Dermis microvascular lymphatic vessel endothelial cell (primary cell): ENCODE results near the gene NCOA3. TPM values are rescaled to one million over a fixed set of nuclear protein-coding genes. Genes with fewer than 3 reads are reported as not detected.
A peak's percentile ranks its signal among the peaks of the same experiment; 100 is the strongest.

Experiments used
- DNase-seq, 2 donors: peaks; one replicate each; pipeline versions ENCODE4 v3.0.0 to v3.0.0-alpha.2; 2010; ENCODE audit warnings: low read depth in 2 of 2
- total RNA-seq: library from RNA; depleted of rRNA; stranded (reverse); fragments of >200 nt; gene quantifications from 2 replicates; pipeline ENCODE4 v1.2.1, GENCODE V29; 2014

The NCOA3 gene
- total RNA-seq, 1 donor from 2014 or later: 22.5 TPM

- DNase-seq: no peak
Measured at GRCh38 chr20:47629907-47630306, 128.2 kb downstream of the NCOA3 start.

GRCh38 chr20:47631078-47631477 lies 129.4 kb downstream of the NCOA3 start:
- DNase-seq: no peak

- no peak for DNase-seq
Measured at GRCh38 chr20:47635256-47635655, 133.6 kb downstream of the NCOA3 start.

GRCh38 chr20:47638851-47639250 lies 137.2 kb downstream of the NCOA3 start:
- peak; percentile 20 to 58 for DNase-seq

- no peak for DNase-seq
Measured at GRCh38 chr20:47642118-47642517, 140.4 kb downstream of the NCOA3 start.

- DNase-seq: no peak
Measured at GRCh38 chr20:47642624-47643023, 140.9 kb downstream of the NCOA3 start.

GRCh38 chr20:47645632-47646031 lies 143.9 kb downstream of the NCOA3 start:
- DNase-seq: no peak

GRCh38 chr20:47647994-47648393 lies 146.3 kb downstream of the NCOA3 start:
- DNase-seq: no peak

GRCh38 chr20:47648943-47649342 lies 147.3 kb downstream of the NCOA3 start:
- DNase-seq: no peak

- DNase-seq: no peak
Measured at GRCh38 chr20:47652301-47652700, 150.6 kb downstream of the NCOA3 start.

GRCh38 chr20:47652794-47653193 lies 151.1 kb downstream of the NCOA3 start:
- no peak for DNase-seq

- DNase-seq: no peak
Measured at GRCh38 chr20:47653869-47654268, 152.2 kb downstream of the NCOA3 start.

GRCh38 chr20:47654370-47654769 lies 152.7 kb downstream of the NCOA3 start:
- DNase-seq: no peak

- no peak for DNase-seq
Measured at GRCh38 chr20:47655635-47656034, 153.9 kb downstream of the NCOA3 start.

- no peak for DNase-seq
Measured at GRCh38 chr20:47656318-47656717, 154.6 kb downstream of the NCOA3 start.

- DNase-seq: no peak
Measured at GRCh38 chr20:47659904-47660601, 158.4 kb downstream of the NCOA3 start.

GRCh38 chr20:47660602-47660905 lies 158.9 kb downstream of the NCOA3 start:
- no peak for DNase-seq

GRCh38 chr20:47660983-47661700 lies 159.5 kb downstream of the NCOA3 start:
- DNase-seq: peak; percentile 54 to 59

- DNase-seq: no peak
Measured at GRCh38 chr20:47661714-47662113, 160.0 kb downstream of the NCOA3 start.

- DNase-seq: peak in 1 of 2 donors; percentile 43
Measured at GRCh38 chr20:47662483-47663353, 161.0 kb downstream of the NCOA3 start.

- peak; percentile 30 to 76 for DNase-seq
Measured at GRCh38 chr20:47663354-47664067, 161.8 kb downstream of the NCOA3 start.

- DNase-seq: no peak
Measured at GRCh38 chr20:47664068-47664437, 162.4 kb downstream of the NCOA3 start.
